Hepatic stellate cell (primary cell): ENCODE measurements around the gene ZNF319.
A peak's percentile ranks its signal among the peaks of the same experiment; 100 is the strongest.
"Not testable (repeated sequence)": the region's sequence is repeated elsewhere in the genome, so short reads cannot be mapped to it uniquely, and the experiment has no call there.

ENCODE experiments used
- DNase-seq: peaks from one replicate; pipeline ENCODE4 v3.0.0; 2011; ENCODE audit warnings: low spot score

The ZNF319 gene

DNA sequence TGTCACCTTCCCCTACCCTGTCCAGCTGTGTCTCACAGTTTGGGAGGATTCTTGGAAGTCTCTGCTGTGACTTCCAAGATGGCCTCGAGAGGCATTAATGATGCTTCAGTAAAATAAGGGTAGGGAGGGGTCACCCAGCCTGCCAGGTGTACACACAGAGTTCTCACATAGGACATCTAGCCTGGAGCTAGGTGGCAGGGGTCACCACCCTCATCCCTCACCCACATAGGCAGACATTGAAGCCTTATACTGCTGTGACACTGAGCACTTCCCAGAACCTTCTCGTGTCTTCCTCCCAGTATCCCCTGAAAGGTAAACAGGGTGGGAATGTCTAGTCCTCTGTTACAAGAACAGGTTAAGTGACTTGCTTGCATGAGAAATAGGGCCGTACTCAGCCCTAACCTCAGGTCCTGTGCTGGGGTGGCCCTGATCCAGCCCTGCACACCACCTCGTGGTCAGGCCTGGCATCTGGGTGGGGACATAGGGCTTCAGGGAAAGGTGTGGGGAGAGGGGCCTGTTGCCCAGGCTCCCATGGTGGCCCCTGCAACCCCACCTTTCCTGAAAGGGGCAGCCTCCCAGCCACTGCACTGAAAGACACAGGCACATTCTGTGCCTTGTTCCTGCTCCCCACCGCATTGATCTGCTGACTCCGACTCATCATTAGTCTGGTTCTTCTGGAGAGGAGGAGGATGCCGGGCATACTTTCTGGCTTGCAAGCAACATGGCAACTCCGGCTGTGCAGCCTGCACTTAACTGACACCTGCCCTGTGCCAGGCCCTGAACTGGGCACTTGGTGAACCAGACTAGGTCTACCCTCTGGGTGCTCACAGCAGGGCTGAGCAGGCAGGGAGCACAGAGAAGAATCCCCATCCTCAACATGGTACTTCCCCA is 21.4 kb upstream of the ZNF319 start:
- peak; percentile 56 for DNase-seq

DNA sequence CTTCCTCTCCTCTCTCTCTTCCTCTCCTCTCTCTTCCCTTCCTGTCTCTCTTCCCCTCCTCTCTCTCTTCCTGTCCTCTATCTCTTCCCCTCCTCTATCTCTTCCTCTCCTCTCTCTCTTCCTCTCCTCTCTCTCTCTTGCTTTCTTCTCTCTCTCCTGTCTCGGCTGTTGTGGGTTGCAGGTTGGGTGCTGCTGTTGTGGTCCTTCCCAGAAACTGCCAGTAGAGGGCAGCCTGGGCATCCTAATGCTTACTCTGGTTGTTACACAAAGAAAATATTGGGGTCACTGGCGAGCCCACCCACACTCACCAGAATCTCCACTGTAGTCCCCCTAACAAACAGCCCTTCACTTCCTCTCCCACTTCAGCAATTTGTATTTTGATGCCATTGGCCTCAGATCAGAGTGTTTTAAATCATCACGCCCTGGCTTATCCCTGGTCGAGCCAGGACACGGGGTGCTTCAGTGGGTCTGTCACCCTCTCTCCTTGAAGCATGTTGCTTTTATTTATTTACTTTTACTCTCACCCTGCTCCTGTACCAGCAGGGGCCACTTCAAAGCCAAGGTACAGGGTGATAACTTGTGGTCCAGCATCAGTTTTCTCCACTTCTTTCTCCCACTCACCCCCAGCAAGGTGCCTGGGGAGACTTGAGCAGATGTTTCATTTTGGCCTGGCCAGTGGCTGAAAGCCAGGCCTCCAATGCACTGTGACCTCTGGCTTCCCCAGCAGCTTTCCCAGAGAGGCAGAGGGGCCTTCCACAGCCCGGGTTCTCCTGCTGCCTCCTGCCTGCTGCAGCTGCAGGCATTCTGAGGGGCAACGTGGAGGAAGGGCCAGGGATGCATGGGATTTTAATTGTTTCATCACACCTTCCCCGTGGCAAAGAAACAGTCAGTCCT is 20.4 kb upstream of the ZNF319 start:
- peak; percentile 56 for DNase-seq

DNA sequence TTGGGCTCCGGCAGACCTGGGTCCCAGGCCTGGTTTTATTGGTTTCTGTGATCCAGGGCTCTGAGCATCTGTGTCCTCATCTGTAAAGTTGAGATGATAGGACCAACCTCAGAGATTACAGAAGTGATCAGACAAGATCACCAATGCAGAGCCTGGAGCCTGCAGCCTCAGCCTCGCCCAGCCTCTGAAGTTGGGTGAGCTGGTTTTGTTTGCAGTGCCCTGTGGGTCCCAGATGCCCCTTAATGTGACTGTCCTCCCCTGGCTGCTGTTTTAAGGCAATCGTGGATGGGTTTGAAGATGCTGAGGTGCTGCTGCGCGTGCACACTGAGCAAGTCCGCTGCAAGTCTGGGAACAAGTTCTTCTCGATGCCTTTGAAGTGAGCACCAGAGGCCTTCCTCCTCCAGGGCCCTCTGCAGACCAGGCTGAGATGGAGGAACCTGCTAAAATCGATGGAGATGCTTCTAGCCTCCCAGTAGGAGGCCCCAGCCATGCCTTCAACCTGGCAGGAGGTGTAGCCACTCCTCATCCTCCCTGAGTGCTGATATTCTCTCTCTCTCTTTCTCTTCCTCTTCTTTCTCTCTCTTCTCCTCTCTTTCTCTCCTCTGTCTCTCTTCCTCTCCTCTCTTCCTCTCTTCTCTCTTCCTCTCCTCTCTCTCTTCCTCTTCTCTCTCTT is 19.5 kb upstream of the ZNF319 start:
- no peak for DNase-seq

DNA sequence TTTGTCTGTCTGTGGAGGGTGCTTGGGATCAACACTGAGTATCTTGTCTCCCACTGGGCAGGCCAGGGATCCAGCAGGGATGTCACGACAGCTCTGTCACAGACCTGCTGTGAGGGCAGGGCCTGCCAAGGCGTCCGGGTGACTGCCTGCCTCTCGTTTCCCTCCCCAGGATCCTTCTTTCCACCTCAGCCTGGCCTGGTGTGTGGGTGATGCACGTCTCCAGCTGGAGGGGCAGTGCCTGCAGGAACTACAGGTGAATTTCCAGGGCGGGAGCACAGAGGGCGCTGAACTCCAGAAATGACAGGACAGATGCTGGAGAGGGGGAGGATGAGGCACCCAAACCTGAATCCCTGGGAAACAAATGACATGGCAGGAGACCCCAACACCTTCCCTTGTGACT is 18.3 kb upstream of the ZNF319 start:
- no peak for DNase-seq

DNA sequence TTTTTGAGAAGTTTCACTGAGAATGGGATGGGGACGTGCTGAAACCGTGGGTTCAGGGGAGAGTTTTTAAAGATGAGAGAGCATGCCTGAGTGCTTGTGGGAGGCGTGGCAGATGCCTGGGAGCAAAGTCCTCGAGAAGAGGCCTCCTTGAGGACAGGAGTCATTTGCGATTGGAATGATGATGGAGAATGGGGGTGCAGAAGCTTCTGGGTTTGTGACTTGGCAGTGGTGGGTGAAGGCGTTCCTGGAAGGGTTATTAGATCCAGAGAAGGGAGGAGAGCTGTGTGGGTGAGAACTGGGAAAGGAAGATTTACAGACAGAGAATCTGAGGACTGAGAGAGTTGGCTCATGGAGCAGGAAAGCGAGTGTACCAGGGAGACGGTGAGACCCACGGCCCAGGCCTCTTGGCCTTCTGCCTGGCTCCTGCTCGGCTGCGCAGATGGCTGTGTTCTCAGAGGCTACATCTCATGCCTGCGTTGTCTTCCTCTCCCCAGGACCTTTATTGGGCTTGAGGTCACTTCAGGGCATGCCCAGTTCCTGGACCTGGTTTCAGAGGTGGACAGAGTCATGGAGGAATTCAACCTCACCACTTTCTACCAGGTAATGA is 16.5 kb upstream of the ZNF319 start:
- DNase-seq: no peak

DNA sequence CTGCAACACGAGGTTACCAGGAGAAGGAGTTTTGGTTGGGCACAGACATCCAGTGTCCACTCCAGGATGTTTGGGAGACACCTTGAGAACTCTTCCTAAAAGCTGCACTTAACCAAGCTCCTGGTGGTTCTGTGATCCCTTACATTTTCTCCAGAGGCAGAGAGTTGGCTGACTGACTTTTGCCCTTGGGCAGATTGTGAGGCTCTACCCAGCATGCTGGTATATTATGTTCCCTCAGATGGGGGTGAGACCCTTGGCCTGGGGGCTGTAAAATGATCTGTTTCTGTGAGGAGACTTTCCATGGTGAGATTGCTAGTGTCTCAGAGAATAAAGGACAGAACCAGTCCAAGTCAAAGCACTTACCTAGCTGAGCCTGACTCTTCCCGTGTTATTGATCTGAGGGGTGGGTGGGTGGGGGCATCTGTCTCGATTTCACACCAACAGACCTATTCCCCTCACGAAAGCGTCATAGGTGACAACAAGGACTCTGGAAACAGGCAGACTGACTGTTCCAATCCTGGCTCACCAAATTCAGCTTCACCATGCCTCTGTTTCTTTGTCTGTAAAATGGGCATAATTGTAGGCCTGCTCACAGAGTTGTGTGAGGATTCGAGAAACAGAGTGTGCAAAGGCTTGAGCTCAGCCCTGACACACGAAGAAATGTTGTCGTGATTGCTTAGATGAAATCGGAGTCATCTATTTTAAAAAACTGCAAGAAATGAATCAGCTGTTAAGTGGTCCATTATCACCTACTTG is 12.9 kb upstream of the ZNF319 start:
- DNase-seq: no peak

DNA sequence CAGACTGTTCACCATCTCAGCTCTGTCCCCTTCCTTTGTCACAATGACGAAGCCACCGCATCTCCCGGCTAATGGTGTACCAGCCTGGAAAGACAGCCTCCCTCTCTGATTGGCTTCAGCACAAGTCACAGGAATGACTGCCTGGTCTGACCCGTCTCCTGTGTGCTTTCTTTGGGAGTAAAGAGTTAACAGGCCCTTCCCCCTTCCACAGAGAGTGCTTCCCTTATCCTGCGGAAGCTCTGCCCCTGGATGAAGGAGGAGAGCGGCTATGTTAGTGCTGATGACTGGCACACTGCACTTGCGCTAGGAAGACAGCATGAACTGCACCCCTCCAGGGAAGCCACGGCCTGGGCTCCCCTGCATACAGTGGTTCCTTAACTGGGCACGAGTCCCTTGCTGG is 12.0 kb upstream of the ZNF319 start:
- no peak for DNase-seq

DNA sequence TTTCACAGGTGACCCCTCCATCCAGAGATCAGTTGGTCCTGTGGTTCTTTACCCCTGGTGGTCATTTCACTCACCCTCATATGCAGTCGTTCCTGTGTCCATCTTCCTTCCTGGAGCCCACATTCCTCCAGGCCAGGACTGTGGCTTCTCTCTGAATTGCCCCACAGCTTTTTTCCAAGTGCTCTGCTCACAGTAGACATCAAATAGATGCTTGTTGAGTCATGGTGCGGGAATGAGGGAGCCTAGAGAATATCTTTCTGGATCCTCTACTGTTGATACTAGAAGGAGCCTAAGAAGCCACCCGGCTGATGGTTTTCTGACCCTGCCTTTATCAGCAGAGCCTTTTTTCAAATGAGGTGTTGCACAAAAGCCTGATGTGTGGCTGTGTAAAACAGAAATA is 11.2 kb upstream of the ZNF319 start:
- DNase-seq: peak; percentile 78

DNA sequence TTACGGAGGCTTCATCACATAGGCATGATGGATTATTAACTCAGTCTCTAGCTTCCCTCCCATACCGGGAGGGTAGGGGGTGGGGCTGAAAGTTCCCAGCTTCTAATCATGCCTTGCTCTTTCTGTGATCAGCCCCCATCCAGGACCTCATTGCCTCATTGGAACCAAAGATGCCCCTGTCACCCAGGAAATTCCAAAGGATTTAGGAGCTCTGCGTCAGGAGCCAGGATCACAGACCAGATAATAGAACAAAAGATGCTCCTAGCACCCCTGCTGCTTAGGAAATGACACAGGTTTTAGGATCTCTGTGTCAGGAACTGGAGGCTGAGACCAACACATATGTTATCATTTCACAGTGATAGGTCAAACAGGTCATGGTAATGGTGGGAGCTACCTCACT is 10.4 kb upstream of the ZNF319 start:
- no peak for DNase-seq

DNA sequence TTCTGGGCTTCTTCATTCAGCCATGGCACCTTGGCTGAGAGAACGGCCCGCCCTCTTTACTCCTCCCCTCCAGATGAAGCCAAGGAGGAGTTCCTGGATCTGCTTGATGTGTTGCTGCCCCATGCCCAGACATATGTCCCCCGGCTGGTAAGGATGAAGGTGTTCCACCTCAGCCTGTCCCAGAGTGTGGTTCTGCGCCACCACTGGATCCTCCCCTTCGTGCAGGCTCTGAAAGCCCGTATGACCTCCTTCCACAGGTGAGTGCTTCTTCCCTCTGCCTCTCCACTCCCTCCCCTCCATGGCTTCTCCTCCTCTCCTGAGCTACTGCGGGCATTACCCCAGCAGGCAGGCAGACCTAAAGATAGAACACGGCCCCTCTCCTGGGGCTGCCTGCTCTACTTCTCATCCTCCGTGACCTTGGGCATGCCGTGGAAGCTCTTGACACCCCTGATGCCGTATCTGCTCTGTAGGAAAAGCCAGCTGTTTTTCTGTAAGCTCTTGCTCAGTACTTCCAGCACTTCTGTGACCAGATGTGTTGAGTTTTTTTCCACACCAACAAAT is 9.5 kb upstream of the ZNF319 start:
- no peak for DNase-seq

DNA sequence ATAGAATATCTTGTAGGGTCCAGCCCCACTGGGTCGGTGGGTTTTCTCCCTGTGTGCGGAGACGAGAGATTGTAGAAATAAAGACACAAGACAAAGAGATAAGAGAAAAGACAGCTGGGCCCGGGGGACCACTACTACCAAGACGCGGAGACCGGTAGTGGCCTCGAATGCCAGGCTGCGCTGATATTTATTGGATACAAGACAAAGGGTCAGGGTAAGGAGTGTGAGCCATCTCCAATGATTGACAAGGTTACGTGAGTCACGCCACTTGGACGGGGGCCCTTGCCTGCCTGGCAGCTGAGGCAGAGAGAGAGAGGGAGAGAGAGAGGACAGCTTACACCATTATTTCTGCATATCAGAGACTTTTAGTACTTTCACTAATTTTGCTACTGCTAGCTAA is 4.3 kb upstream of the ZNF319 start:
- not testable (repeated sequence) for DNase-seq

DNA sequence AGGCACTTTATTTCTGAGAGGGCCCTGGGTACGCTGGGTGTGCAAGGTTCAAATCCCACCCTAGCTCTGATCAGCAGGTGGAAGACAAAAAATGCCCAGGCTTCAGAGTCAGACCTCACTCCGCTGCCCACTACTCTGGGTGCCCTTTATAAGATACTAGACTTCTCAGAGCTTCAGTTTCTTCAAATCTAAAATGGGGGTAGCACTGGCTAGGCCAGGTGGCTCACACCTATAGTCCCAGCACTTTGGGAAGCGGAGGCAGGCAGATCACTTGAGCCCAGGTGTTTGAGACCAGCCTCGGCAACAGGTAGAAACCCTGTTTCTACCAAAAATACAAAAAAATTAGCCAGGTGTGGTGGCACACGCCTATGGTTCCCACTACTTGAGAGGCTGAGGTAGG is 2.5 kb upstream of the ZNF319 start:
- DNase-seq: no peak

DNA sequence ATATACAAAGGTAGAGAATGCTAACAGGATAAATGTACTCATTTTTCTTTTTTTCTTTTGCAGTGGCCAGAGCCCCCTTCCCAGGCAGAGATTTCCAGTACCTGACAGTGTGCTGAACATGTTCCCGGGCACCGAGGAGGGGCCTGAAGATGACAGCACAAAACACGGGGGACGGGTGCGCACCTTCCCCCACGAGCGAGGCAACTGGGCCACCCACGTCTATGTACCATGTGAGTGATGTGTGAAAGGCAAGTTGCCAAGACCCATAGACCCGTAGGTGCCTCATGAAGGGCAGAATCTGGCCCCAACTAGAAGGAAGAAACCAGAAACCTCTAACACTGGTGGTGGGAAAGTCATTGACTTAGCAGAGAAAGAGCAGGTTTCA is 1.9 kb upstream of the ZNF319 start:
- no peak for DNase-seq

DNA sequence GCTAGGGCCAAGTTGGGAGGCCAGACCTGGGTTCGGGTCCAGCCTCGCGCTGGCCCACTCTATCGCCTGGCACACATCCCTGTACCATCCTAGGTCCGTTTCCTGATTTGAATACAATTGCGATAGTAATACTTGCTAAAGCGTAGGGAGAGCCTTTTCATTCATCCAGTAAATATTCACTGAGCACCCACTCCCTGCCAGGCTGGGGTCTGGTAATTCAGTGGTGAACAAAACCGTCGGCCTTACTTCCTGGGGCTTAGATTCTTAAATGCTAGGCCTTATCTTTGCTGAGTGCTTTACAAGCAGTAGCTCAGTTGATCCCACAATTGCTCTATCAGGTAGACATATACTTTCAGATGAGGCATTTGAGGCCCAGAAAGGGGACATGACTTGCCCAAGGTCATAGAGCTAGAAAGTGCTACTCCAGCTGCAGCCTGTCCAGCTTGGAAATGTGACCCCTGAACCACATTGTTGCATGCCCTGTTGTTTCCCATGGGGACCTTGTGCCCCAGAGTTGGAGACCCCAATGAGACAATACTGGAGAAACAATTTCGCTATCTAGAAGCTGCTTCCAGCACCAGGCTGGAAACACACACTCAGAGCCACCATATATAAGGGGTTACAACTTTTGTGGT is 1.4 kb upstream of the ZNF319 start:
- DNase-seq: no peak

DNA sequence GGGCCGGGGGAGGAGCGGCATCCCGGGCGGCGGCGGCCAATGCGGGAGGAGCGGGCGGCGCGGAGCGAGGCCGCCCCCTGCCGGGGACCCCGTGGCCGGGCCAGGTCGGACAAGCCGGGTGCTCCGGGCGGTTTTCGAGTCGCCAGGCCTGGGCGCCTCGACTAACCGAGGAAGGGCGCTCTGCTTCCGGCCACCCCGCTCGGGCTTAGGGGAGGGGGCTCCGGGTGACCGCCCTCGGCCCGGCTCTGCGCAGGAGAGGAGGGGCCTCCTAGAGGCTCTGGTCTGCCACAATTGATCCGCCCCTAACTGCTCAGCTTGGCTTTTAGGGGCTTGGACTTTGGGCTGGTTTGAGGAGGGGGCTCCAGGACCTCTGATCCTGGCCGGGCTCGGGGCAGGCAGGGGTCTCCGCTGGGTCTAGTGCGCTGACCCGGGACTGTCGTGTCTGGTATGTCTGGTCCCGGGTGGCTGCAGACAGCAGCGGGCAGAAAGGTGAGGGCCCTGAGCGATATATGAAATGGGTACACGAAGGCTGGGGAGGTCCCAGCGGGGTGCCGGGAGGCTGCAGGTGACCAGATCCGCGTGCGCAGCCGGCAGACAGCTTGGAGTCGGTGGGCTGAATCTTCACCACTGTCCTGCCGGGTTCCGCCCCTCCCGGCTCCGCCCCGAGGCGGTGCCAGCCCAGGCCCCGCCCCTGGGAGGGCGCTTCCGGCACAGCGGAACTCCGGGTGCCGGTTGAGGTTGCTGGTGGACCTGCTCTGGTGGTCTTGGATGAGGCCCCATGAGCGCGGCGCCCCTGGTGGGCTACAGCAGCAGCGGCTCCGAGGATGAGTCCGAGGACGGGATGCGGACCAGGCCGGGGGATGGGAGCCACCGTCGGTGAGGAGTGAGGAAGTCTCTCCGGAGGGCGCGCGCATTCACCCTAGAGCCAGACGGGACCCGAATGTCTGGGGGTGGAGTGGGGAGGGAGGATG is 519 bp upstream of the ZNF319 start, which contains the start of gene USB1:
TSS of gene USB1 (plus strand) at position 702 of the 971 bp plus-strand sequence. CDS start at position 779, 77 bp downstream.
- peak; percentile 97 for DNase-seq

DNA sequence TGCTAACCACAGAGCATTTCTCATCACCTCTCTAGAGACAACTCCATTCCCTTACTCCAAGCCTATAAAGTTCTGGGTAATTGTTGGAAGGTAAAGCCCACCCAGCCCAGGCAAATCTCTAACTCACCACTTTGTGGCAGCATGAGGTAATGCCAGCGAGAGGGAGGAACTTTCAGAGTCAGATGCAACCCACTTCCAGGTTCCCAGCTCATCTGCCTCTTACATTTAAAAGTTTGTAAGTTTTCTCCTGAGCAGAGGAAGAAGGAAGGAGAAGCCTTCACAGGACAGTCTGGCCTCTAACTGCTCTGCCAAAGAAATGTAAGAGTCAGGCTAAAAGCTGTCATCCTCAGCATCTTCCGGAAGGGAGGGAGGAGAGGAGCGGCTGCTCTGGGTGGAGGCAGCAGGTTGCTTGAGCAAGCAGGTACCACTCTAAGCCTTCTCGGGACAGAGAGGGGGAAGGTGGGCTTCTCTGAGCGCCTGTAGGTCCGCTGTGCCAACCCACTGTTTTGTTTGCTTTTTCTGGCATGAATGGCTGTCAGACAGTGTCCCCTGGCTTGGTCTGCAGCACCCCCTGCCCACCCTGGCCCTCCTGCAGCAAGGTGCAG is 1.0 kb downstream of the ZNF319 start:
- DNase-seq: peak; percentile 54

DNA sequence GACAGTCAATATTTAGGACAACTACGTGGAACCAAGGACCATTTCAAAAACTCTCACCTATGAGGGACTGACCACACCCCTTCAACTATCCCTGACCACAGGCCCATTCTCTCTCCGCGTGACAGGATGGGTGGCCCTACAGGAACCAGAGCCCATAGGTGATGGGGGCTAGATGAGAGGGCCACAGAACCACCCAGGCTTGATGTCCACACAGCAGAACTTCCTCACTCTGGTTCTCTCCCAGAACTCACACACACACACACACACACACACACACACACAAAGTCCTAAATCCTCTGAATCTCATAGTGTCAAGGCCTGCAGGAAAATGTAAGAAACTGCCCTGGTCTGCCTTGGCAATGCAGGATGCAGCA is 1.5 kb downstream of the ZNF319 start:
- DNase-seq: no peak

DNA sequence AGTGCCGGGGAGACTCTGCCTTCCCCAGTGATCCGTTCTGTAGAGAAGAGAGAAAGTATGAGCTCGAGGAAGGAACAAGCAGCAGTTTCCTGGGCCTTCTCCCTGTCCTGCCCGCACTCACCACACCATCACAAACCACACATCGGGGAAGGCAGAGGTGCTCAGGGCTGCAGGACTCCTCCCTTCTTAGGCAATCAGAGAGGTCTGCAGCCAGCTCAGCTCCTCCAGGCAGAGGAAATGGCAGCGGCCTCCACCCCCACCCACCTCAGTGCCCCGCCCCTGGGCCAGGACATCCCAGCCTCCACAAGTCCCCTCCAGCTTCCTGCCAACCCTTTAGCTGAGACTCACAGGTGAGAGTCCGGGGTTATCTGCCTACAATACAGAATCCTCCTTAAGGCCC is 2.0 kb downstream of the ZNF319 start:
- DNase-seq: no peak
